Measurements from ENCODE around the gene ZSWIM3. TPM values are rescaled to one million over a fixed set of nuclear protein-coding genes. Genes with fewer than 3 reads are reported as not detected.

Gene ZSWIM3
- total and polyA plus RNA-seq, 2 of the 13 experiments (the other 11 are each of a cell fraction or from before 2014, with no cell fraction given): 5.2 to 5.8 TPM

GRCh38 chr20:45921337-45922189 lies 64.1 kb downstream of the ZSWIM3 start (continued):
- no peak for TF ChIP-seq ZBTB7A (CRISPR knock-in tag; IDR thresholded peaks at IDR 0.05)
- no peak for TF ChIP-seq HHEX (CRISPR knock-in tag; IDR thresholded peaks at IDR 0.05)
- no peak for TF ChIP-seq ZNF737 (CRISPR knock-in tag; IDR thresholded peaks at IDR 0.05; ENCODE audit: borderline replicate concordance)
- TF ChIP-seq, protein P1, sequence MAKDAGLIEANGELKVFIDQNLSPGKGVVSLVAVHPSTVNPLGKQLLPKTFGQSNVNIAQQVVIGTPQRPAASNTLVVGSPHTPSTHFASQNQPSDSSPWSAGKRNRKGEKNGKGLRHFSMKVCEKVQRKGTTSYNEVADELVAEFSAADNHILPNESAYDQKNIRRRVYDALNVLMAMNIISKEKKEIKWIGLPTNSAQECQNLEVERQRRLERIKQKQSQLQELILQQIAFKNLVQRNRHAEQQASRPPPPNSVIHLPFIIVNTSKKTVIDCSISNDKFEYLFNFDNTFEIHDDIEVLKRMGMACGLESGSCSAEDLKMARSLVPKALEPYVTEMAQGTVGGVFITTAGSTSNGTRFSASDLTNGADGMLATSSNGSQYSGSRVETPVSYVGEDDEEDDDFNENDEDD (CRISPR knock-in tag; IDR thresholded peaks at IDR 0.05; ENCODE audit: borderline replicate concordance): 0 out of 2 replicates have a peak, but pooled peaks have one; percentile 13
- 0 out of 2 replicates have a peak, but pooled peaks have one; percentile 21 for TF ChIP-seq ZBTB38 (CRISPR knock-in tag; IDR thresholded peaks at IDR 0.05)
- no peak for TF ChIP-seq SOX13 (IDR thresholded peaks at IDR 0.05)
- peak in 1 of 2 experiments; percentile 56; a peak in 2 of 4 replicates for TF ChIP-seq SOX13 (CRISPR knock-in tag; conservative IDR thresholded peaks at IDR 0.05 in 1 of 2, IDR thresholded peaks at IDR 0.05 in 1 of 2)
- no peak for TF ChIP-seq TCF7 (IDR thresholded peaks at IDR 0.05; ENCODE audit: low read depth)
- TF ChIP-seq, protein P2, sequence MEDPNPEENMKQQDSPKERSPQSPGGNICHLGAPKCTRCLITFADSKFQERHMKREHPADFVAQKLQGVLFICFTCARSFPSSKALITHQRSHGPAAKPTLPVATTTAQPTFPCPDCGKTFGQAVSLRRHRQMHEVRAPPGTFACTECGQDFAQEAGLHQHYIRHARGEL (CRISPR knock-in tag; IDR thresholded peaks at IDR 0.05): no peak
- no peak for TF ChIP-seq EED (CRISPR knock-in tag; IDR thresholded peaks at IDR 0.05)
- no peak for TF ChIP-seq SSRP1 (CRISPR knock-in tag; IDR thresholded peaks at IDR 0.05)
- TF ChIP-seq KLF11 (CRISPR knock-in tag; IDR thresholded peaks at IDR 0.05): no peak
- no peak for TF ChIP-seq SIN3A (IDR thresholded peaks at IDR 0.05; ENCODE audit: borderline replicate concordance, low read depth, low read length)
- no peak for TF ChIP-seq ZNF343 (CRISPR knock-in tag; IDR thresholded peaks at IDR 0.05)
- TF ChIP-seq PPARG (CRISPR knock-in tag; conservative IDR thresholded peaks at IDR 0.05): no peak
- TF ChIP-seq GMEB1 (CRISPR knock-in tag; IDR thresholded peaks at IDR 0.05; ENCODE audit: borderline replicate concordance): no peak
- TF ChIP-seq ZNF883 (CRISPR knock-in tag; IDR thresholded peaks at IDR 0.05; ENCODE audit: not compliant biosample characterization): no peak
- TF ChIP-seq CREBL2 (CRISPR knock-in tag; IDR thresholded peaks at IDR 0.05; ENCODE audit: borderline replicate concordance): no peak
- 0 out of 2 replicates have a peak, but pooled peaks have one; percentile 5 for TF ChIP-seq ZNF124 (CRISPR knock-in tag; IDR thresholded peaks at IDR 0.05)
- no peak for TF ChIP-seq ZNF652 (CRISPR knock-in tag; IDR thresholded peaks at IDR 0.05; ENCODE audit: borderline replicate concordance, low read depth)
- no peak for TF ChIP-seq LCORL (IDR thresholded peaks at IDR 0.05)
- TF ChIP-seq LCORL (CRISPR knock-in tag; IDR thresholded peaks at IDR 0.05): 0 out of 2 replicates have a peak, but pooled peaks have one; percentile 51

Measured in HepG2 (cell line).